OCI-LY1 (cell line): Measurements from ENCODE around the gene HOXA10.

Source experiments
- H2AFZ ChIP-seq: fragments of 200-600 bp; sonication (generic), shearing (Covaris generic); 2 replicates; pipeline ENCODE4 v1.6.0; 2014; ENCODE audit warnings: antibody characterized with exemption, mild to moderate bottlenecking, low read length
- H3F3A ChIP-seq: fragments of 200-600 bp; sonication (generic), shearing (Covaris generic); 2 replicates; pipeline ENCODE4 v1.6.0; 2014; ENCODE audit warnings: mild to moderate bottlenecking, antibody characterized with exemption, low read length, moderate library complexity; ENCODE audit not compliant: insufficient read depth
- H3K27ac ChIP-seq: fragments of 200-600 bp; sonication (generic); 2 replicates; pipeline ENCODE4 v1.5.1; 2014; ENCODE audit warnings: low read length, mixed run types, mild to moderate bottlenecking, low read depth; ENCODE audit not compliant: poor library complexity, severe bottlenecking
- H3K27me3 ChIP-seq: fragments of 200-600 bp; sonication (generic); 2 replicates; pipeline ENCODE4 v1.6.0; 2014; ENCODE audit warnings: antibody characterized with exemption, mild to moderate bottlenecking, low read length, moderate library complexity; ENCODE audit not compliant: insufficient read depth
- H3K36me3 ChIP-seq: fragments of 200-600 bp; sonication (generic); 2 replicates; pipeline ENCODE4 v1.6.1; 2014; ENCODE audit warnings: mild to moderate bottlenecking, antibody characterized with exemption, low read length, moderate library complexity, mixed read lengths; ENCODE audit not compliant: insufficient read depth
- H3K4me1 ChIP-seq: fragments of 200-600 bp; sonication (generic); 2 replicates; pipeline ENCODE4 v1.5.1; 2014; ENCODE audit warnings: mild to moderate bottlenecking, low read length, moderate library complexity; ENCODE audit not compliant: insufficient read depth, severe bottlenecking
- H3K4me2 ChIP-seq: fragments of 200-600 bp; sonication (generic), shearing (Covaris generic); 2 replicates; pipeline ENCODE4 v1.6.1; 2014; ENCODE audit warnings: low read length
- H3K4me3 ChIP-seq: fragments of 200-600 bp; sonication (generic); 2 replicates; pipeline ENCODE4 v1.5.1; 2014; ENCODE audit warnings: low read length, low read depth, mild to moderate bottlenecking, mixed read lengths; ENCODE audit not compliant: poor library complexity, severe bottlenecking
- H3K79me2 ChIP-seq: fragments of 200-600 bp; shearing (Covaris generic); 2 replicates; pipeline ENCODE4 v1.6.1; 2016; ENCODE audit warnings: mixed run types, low read length, mixed read lengths; ENCODE audit not compliant: insufficient read depth
- H3K9ac ChIP-seq: fragments of 200-600 bp; sonication (generic), shearing (Covaris generic); 2 replicates; pipeline ENCODE4 v1.6.1; 2014; ENCODE audit warnings: mild to moderate bottlenecking, low read length, mixed read lengths
- H3K9me2 ChIP-seq: fragments of 200-600 bp; sonication (generic), shearing (Covaris generic); 2 replicates; pipeline ENCODE4 v1.6.1; 2014; ENCODE audit warnings: low read depth, mild to moderate bottlenecking, low read length, mixed read lengths
- H3K9me3 ChIP-seq: fragments of 200-600 bp; shearing (Covaris generic); 2 replicates; pipeline ENCODE4 v1.6.1; 2014; ENCODE audit warnings: low read length, mixed read lengths
- H4K20me1 ChIP-seq: fragments of 200-600 bp; sonication (generic), shearing (Covaris generic); 2 replicates; pipeline ENCODE4 v1.6.0; 2016; ENCODE audit warnings: mild to moderate bottlenecking, low read length; ENCODE audit not compliant: insufficient read depth
- EZH2 ChIP-seq: fragments of 200-600 bp; sonication (generic), shearing (Covaris generic); IDR thresholded peaks from 2 replicates; pipeline ENCODE4 v1.8.0; 2017; ENCODE audit warnings: borderline replicate concordance, mixed run types, mild to moderate bottlenecking, antibody characterized with exemption, low read length, moderate library complexity, mixed read lengths
- TF ChIP-seq, protein P1 (sequence below): fragments of 200-600 bp; sonication (generic), shearing (Covaris generic); IDR thresholded peaks from 2 replicates; pipeline ENCODE4 v1.5.1; 2017; ENCODE audit warnings: mild to moderate bottlenecking, antibody characterized with exemption, low read length, moderate library complexity, mixed read lengths

The HOXA10 gene

DNA sequence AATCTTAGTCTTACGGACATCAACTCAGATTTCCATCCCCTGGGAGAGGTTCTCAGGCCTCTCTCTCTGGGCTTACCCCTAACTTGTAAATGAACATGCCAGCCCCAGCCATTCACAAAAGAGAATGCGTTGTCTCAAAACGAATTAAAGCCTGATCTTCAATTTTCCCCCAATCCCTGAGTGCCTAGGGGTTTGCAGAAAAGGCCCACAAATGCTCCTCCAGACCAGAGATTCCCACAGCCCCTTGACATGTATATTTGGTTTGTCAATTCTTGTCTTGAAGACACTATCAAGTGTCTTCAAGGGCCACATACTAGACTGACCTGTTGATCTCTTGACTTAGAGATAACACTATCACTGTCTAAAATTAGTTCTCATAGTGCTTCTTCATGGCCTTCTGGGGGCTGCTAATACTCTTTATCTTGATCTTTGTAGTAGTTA, 37.7 kb upstream of the HOXA10 start:
- Histone ChIP-seq H3K79me2 (no peaks in the 10 kb centered on the region), H2AFZ (no peak overlapping the region), H3K9me2 (no peaks in the 10 kb centered on the region), H3K27ac (no peak overlapping the region), H3F3A (no peaks in the 10 kb centered on the region), H3K36me3 (no peaks in the 10 kb centered on the region), H3K4me2 (no peak overlapping the region), H3K4me1 (no peaks in the 10 kb centered on the region), H3K9me3 (no peaks in the 10 kb centered on the region), H3K27me3 (peaks cover 11% of the 10 kb centered on the region), H3K9ac (no peak overlapping the region), H3K4me3 (no peak overlapping the region), H4K20me1 (no peaks in the 10 kb centered on the region)
- no peak for TF ChIP-seq EZH2
- TF ChIP-seq, protein P1, sequence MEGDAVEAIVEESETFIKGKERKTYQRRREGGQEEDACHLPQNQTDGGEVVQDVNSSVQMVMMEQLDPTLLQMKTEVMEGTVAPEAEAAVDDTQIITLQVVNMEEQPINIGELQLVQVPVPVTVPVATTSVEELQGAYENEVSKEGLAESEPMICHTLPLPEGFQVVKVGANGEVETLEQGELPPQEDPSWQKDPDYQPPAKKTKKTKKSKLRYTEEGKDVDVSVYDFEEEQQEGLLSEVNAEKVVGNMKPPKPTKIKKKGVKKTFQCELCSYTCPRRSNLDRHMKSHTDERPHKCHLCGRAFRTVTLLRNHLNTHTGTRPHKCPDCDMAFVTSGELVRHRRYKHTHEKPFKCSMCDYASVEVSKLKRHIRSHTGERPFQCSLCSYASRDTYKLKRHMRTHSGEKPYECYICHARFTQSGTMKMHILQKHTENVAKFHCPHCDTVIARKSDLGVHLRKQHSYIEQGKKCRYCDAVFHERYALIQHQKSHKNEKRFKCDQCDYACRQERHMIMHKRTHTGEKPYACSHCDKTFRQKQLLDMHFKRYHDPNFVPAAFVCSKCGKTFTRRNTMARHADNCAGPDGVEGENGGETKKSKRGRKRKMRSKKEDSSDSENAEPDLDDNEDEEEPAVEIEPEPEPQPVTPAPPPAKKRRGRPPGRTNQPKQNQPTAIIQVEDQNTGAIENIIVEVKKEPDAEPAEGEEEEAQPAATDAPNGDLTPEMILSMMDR, result no peak

DNA sequence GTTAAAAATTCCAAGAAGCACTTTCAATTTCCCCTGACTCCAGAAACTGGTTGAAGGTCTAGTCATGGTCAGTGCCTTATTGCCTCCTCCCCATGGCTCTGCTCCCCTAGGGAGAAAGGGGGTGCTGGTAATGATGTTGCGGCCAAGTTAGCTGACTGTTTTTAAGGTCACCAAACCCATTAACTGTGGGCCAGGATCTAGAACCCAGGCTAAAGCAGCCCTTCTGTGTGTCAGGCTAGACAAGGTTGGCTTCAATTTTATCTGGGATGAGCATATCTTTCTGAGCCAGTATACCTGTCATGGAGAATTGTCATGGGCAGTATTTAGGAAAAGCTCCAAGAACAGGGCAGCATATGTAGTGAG, 36.9 kb upstream of the HOXA10 start:
- no peaks in the 10 kb centered on the region for H3K9me3 ChIP-seq
- no peak overlapping the region for H3K4me3 ChIP-seq
- H3K9me2 ChIP-seq, result no peaks in the 10 kb centered on the region
- H3K27me3 ChIP-seq, result peaks cover 11% of the 10 kb centered on the region
- no peak overlapping the region for H2AFZ ChIP-seq
- no peak overlapping the region for H3K27ac ChIP-seq
- H3K4me2 ChIP-seq, result no peak overlapping the region
- no peaks in the 10 kb centered on the region for H4K20me1 ChIP-seq
- H3K36me3 ChIP-seq, result no peaks in the 10 kb centered on the region
- H3K4me1 ChIP-seq, result no peaks in the 10 kb centered on the region
- H3K79me2 ChIP-seq, result no peaks in the 10 kb centered on the region
- H3K9ac ChIP-seq, result no peak overlapping the region
- H3F3A ChIP-seq, result no peaks in the 10 kb centered on the region
- TF ChIP-seq, protein P1, result no peak
- TF ChIP-seq EZH2, result no peak

DNA sequence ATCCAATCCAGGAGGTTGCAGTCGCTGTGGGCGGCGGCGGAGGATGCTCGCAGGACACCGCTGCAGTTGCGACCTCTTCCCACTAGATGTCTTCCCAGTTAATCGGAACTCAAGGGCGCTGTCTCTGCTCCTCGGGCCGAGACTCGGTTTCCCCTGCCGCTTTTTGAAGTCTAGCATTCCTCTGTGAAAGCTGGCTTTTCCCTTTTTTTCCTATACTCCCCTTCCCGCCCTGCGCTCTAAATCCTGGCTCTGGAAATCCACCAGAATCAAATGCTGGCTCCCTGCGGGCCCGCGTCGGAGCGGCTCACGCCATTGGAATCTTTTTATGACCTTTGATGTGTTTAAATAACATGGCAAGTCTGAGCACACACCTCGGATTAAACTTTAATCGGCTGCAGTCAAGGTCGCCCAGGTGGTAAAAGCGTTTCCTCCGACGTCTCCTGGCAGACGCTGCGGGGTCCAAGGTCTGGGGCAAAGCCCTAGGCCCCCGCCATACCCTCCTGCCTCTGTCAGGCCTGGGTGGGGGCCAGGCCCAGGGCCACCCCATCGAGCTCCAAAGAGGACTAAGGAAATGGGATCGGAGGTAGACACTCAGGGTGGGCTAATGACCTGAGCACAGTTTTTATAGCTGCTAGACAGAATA, 36.4 kb upstream of the HOXA10 start:
- Histone ChIP-seq H4K20me1 (no peaks in the 10 kb centered on the region), H3K79me2 (no peaks in the 10 kb centered on the region), H3K9me2 (no peaks in the 10 kb centered on the region), H3K9ac (no peak overlapping the region), H3K4me1 (no peaks in the 10 kb centered on the region), H3K9me3 (no peaks in the 10 kb centered on the region), H2AFZ (no peak overlapping the region), H3K4me3 (no peak overlapping the region), H3K4me2 (no peak overlapping the region), H3K27ac (no peak overlapping the region), H3F3A (no peaks in the 10 kb centered on the region), H3K36me3 (no peaks in the 10 kb centered on the region), H3K27me3 (peaks cover 16% of the 10 kb centered on the region)
- TF ChIP-seq, protein P1, result peak; percentile 85
- TF ChIP-seq EZH2, result no peak
